IPS-18a (cell line): ENCODE measurements around the gene TSPAN16.
"Not testable (repeated sequence)": the region's sequence is repeated elsewhere in the genome, so short reads cannot be mapped to it uniquely, and the experiment has no call there.

ENCODE experiments used
- H3K27ac ChIP-seq: one replicate; pipeline ENCODE4 v1.5.1; 2013; ENCODE audit warnings: low read length
- H3K27me3 ChIP-seq: one replicate; pipeline ENCODE4 v1.6.1; 2013; ENCODE audit warnings: mild to moderate bottlenecking, low read length; ENCODE audit not compliant: control insufficient read depth, insufficient read depth
- H3K36me3 ChIP-seq: one replicate; pipeline ENCODE4 v1.6.1; 2013; ENCODE audit warnings: low read depth, low read length; ENCODE audit not compliant: control insufficient read depth
- H3K4me1 ChIP-seq: one replicate; pipeline ENCODE4 v1.6.1; 2013; ENCODE audit warnings: low read depth, low read length; ENCODE audit not compliant: control insufficient read depth
- H3K4me3 ChIP-seq: one replicate; pipeline ENCODE4 v1.5.1; 2013; ENCODE audit warnings: low read length
- H3K9ac ChIP-seq: one replicate; pipeline ENCODE4 v1.6.1; 2013; ENCODE audit warnings: mild to moderate bottlenecking, low read length, moderate library complexity
- H3K9me3 ChIP-seq: one replicate; pipeline ENCODE4 v1.6.1; 2013; ENCODE audit warnings: low read depth, low read length; ENCODE audit not compliant: control insufficient read depth

The TSPAN16 gene

GRCh38 chr19:11338121-11338520 lies 42.2 kb downstream of the TSPAN16 start:
- peaks cover 9% of the 10 kb centered on the region for H3K36me3 ChIP-seq
- no peaks in the 10 kb centered on the region for H3K4me1 ChIP-seq
- H3K4me3 ChIP-seq: no peak overlapping the region
- no peaks in the 10 kb centered on the region for H3K27me3 ChIP-seq
- no peaks in the 10 kb centered on the region for H3K9me3 ChIP-seq
- H3K27ac ChIP-seq: no peak overlapping the region
- no peak overlapping the region for H3K9ac ChIP-seq

- Histone ChIP-seq H3K4me3 (peak overlapping the region; percentile 67), H3K27ac (no peak overlapping the region), H3K27me3 (no peaks in the 10 kb centered on the region), H3K4me1 (no peaks in the 10 kb centered on the region), H3K9ac (peak overlapping the region; percentile 19), H3K9me3 (no peaks in the 10 kb centered on the region), H3K36me3 (peaks cover 5% of the 10 kb centered on the region)
Observed at GRCh38 chr19:11338569-11339253, 42.8 kb downstream of the TSPAN16 start.

- H3K4me3 ChIP-seq: peak within 1 kb of the TSS; percentile 67
- H3K9me3 ChIP-seq: no peaks in the 10 kb centered on the region
- H3K27ac ChIP-seq: no peak within 1 kb of the TSS
- no peaks in the 10 kb centered on the region for H3K4me1 ChIP-seq
- H3K27me3 ChIP-seq: no peaks in the 10 kb centered on the region
- peaks cover 5% of the 10 kb centered on the region for H3K36me3 ChIP-seq
- H3K9ac ChIP-seq: peak within 1 kb of the TSS; percentile 19
Observed at GRCh38 chr19:11339254-11340098, 43.5 kb downstream of the TSPAN16 start, which contains the start of gene RAB3D. TSS of gene RAB3D (minus strand) at chr19:11339657. CDS start at chr19:11337399, 2,258 bp downstream.

GRCh38 chr19:11340099-11340467 lies 44.1 kb downstream of the TSPAN16 start:
- not testable (repeated sequence) for H3K9ac ChIP-seq, H3K27ac ChIP-seq, H3K4me1 ChIP-seq, H3K9me3 ChIP-seq, H3K27me3 ChIP-seq, H3K36me3 ChIP-seq
- H3K4me3 ChIP-seq: peak overlapping the region; percentile 67

- no peak overlapping the region for H3K27ac ChIP-seq
- no peaks in the 10 kb centered on the region for H3K4me1 ChIP-seq
- H3K4me3 ChIP-seq: no peak overlapping the region
Observed at GRCh38 chr19:11342429-11342828, 46.5 kb downstream of the TSPAN16 start.

GRCh38 chr19:11345122-11345803 lies 49.3 kb downstream of the TSPAN16 start:
- Histone ChIP-seq H3K27ac (no peak overlapping the region), H3K27me3 (no peaks in the 10 kb centered on the region), H3K4me1 (no peaks in the 10 kb centered on the region), H3K4me3 (peak overlapping the region; percentile 95), H3K36me3 (no peaks in the 10 kb centered on the region), H3K9ac (peak overlapping the region; percentile 73), H3K9me3 (no peaks in the 10 kb centered on the region)

More at GRCh38 chr19:11342429-11342828, 46.5 kb downstream of the TSPAN16 start:
- Histone ChIP-seq H3K9ac (no peak overlapping the region), H3K36me3 (no peaks in the 10 kb centered on the region), H3K27me3 (no peaks in the 10 kb centered on the region), H3K9me3 (no peaks in the 10 kb centered on the region)

GRCh38 chr19:11346104-11346940 lies 50.4 kb downstream of the TSPAN16 start, which contains the start of the genes CCDC159 and TMEM205:
TSS of gene CCDC159 (plus strand) at chr19:11346519. CDS start at chr19:11346607, 88 bp downstream.
TSS of gene TMEM205 (minus strand) at chr19:11346268. CDS start at chr19:11345619, 649 bp downstream.
- Histone ChIP-seq H3K27ac (peak within 1 kb of the TSS; percentile 32), H3K9ac (peak within 1 kb of the TSS; percentile 73), H3K4me3 (peak within 1 kb of the TSS; percentile 95), H3K9me3 (no peaks in the 10 kb centered on the region), H3K4me1 (no peaks in the 10 kb centered on the region), H3K27me3 (no peaks in the 10 kb centered on the region), H3K36me3 (no peaks in the 10 kb centered on the region)

GRCh38 chr19:11347546-11348039 lies 51.6 kb downstream of the TSPAN16 start:
- Histone ChIP-seq H3K27ac (no peak overlapping the region), H3K4me1 (no peaks in the 10 kb centered on the region), H3K4me3 (no peak overlapping the region), H3K36me3 (no peaks in the 10 kb centered on the region), H3K9me3 (no peaks in the 10 kb centered on the region), H3K27me3 (no peaks in the 10 kb centered on the region), H3K9ac (no peak overlapping the region)

- H3K4me1 ChIP-seq: no peaks in the 10 kb centered on the region
- H3K27ac ChIP-seq: no peak overlapping the region
- H3K27me3 ChIP-seq: no peaks in the 10 kb centered on the region
- no peaks in the 10 kb centered on the region for H3K9me3 ChIP-seq
- no peak overlapping the region for H3K4me3 ChIP-seq
- H3K9ac ChIP-seq: no peak overlapping the region
- H3K36me3 ChIP-seq: no peaks in the 10 kb centered on the region
Observed at GRCh38 chr19:11349171-11349570, 53.2 kb downstream of the TSPAN16 start.

- not testable (repeated sequence) for H3K27me3 ChIP-seq, H3K9me3 ChIP-seq, H3K36me3 ChIP-seq, H3K27ac ChIP-seq, H3K9ac ChIP-seq, H3K4me3 ChIP-seq, H3K4me1 ChIP-seq
Observed at GRCh38 chr19:11354102-11354501, 58.1 kb downstream of the TSPAN16 start.
